OCI-M2 (cell line): Measurements from ENCODE around the gene NRG4.
A peak's percentile ranks its signal among the peaks of the same experiment; 100 is the strongest.
"Not testable (repeated sequence)": the region's sequence is repeated elsewhere in the genome, so short reads cannot be mapped to it uniquely, and the experiment has no call there.

ENCODE experiments used
- DNase-seq: peaks from one replicate; lab custom pipeline; 2025; ENCODE audit not compliant: unreplicated experiment; lab: John Stamatoyannopoulos, UW

NRG4 gene

GRCh38 chr15:75928680-75929608 is 83.3 kb downstream of the NRG4 start:
- DNase-seq: no peak

GRCh38 chr15:75927601-75928000 is 84.6 kb downstream of the NRG4 start:
- DNase-seq: no peak

DNA sequence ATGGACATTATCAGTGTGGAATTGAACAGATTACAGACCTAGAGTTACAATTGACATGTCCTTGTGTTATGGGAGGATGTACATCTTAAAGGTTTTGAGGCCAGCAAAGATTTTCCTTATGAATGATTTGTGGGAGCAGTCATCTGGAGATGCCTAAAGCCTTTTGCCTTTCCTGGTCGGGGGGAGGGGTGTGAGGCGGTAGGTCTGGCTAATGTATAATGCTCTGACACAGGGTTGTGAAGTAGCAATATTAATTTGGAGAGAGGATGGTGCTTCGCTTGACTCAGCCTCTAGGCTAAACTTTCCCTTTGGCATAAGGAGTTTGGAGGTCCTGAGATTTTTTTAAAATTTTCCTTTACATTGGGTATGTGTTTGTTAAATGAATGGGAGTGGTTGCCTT is 85.3 kb downstream of the NRG4 start:
- no peak for DNase-seq

DNA sequence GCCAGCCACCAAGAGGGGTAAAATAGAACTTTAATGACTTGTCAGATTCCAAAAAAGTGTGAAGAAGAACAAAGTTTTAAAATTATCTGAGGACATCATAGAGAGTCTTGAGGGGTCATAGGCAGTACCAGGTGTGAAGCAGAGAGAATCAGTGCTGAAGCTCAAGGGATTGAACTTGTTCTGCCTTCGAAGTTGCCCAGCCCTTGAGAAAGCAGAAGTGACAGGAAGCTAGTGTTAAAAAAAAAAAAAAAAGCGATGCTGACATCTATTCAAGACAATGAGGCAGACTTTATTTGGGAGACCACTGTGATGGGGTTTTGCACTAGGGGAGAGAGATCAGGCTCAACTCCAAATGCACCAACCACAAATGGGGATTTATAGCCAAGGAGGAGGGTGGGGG is 86.8 kb downstream of the NRG4 start:
- no peak for DNase-seq

DNA sequence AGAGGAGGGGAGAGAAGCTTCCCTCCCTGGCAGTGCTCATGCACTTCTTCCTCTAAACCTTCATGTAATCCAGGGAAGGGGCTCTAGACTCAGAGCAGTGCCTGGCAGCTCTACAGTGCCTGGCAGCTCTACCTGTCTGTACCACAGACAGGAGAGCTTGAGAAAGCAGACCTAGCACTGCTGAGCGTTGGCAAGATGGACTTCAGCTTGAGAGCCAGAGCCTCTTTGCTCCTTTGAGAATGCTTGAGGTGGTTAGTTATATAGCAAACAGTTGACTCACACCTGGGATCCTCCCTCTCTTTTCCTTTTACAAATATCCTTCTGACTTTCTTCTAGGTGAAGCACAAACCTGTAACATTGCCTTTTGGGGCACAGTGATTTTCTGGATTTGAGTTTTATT is 87.6 kb downstream of the NRG4 start:
- DNase-seq: no peak

GRCh38 chr15:75923756-75924155 is 88.5 kb downstream of the NRG4 start:
- DNase-seq: no peak

- DNase-seq: no peak
Measured at GRCh38 chr15:75921732-75922703, 90.2 kb downstream of the NRG4 start.

DNA sequence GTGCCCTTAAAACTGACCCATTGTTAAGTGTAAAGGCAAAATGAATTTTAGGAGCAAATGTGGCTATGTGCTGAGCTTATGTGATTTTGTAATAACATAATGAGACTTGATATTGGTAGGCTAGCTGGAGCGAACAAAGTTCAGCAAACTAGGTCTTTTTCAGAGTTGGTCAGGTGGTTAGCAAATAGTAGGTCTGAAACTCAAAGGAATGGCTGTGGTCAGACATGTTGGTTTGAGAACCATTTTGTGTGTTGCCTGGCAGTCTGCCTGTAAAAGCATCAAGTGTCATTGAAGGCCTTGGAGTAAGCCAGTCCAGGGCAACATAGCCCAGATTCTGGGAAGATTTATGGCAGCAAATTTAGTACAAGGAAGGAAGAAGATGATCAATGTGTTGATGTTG is 92.1 kb downstream of the NRG4 start:
- DNase-seq: no peak

DNA sequence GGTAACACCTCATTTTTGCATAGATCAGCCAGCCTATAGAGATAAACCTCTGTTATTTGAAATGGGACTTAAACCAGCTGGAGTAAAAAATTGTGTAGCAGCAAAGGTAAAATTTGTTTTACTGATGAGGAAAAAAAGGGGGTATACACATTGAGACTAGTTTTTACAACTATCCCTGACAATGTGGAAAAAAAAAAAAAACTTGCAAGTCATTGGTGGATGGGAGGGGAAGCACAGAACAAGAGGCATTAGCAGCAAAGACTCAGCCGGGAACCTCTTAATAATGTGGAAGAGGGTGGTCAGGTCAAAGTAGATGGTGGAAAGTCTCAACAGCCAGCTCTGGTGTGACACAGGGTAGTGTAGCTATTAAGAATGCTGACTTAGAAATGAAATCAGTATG is 94.1 kb downstream of the NRG4 start:
- no peak for DNase-seq

- DNase-seq: no peak
Measured at GRCh38 chr15:75916978-75917377, 95.2 kb downstream of the NRG4 start.

GRCh38 chr15:75910355-75910754 is 101.9 kb downstream of the NRG4 start:
- DNase-seq: not testable (repeated sequence)

DNA sequence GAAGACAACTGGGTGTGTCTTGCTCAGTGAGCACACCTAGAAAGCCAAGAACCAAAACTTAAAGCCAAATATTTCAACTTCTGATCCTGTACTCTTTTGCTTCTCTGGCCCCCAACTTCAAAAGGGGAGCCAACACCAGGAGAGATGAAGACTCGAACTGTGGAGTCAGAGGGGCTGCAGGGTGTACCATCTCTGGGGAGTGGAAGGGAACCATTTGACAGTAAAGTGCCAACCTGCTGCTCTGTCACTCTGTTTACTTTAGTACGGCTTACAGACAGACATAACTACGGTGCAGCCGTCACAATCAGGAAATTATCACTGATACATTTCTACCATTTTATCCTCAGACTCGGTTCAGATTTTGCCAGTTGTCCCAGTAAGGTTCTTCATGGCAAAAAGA is 107.0 kb downstream of the NRG4 start:
- no peak for DNase-seq

GRCh38 chr15:75903331-75904239 is 108.6 kb downstream of the NRG4 start, which contains the start of gene FBXO22:
TSS of gene FBXO22 (plus strand) at chr15:75903878. CDS start at chr15:75903964, 86 bp downstream.
- DNase-seq: peak; percentile 44

DNA sequence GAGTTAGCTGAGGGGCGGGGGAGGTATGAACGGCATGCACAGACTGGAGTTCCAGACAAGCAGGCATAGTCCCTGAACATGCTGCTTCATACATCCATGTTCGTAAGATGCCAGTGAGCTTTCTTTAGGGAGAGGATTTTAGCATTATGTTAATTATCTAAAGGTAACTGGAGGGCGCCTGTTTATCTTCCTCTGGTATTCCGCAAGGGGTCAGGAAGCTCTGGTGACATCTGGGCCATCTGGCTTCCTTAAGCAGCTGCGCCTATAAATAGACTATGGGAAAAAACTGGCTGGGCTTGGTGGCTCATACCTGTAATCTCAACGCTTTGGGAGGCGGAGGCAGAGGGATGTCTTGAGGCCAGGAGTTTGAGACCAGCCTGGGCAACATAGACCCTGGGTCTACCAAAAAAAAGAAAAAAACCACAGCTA is 110.1 kb downstream of the NRG4 start:
- DNase-seq: no peak

GRCh38 chr15:75900577-75900976 is 111.6 kb downstream of the NRG4 start:
- DNase-seq: no peak

DNA sequence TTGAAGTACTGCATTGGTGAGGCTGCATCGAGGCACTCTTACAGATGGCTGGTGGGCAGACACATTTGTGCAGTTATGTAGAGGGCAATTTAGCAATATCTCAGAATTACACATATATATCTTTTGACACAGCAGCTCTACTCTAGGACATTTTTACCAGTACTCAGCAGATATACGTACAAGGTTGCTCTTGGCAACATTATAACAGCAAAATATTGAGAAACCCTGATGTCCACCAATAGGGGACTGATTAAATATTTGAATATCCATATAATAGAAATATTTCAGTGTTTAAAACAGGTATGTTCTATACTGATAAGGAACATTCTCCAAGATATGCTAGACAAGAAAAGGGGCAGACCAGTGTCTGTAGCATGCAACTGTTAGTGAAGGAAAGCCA is 116.5 kb downstream of the NRG4 start:
- no peak for DNase-seq

GRCh38 chr15:75891895-75892294 is 120.3 kb downstream of the NRG4 start:
- no peak for DNase-seq
